DND-41 (cell line): Measurements from ENCODE around the gene ALDH1A3.

Source experiments
- ATAC-seq: fragments of 200-7000 bp; cut with Tn5 transposase; 3 replicates; pipeline ENCODE4 v1.9.1; 2021; ENCODE audit warnings: low read depth; ENCODE audit not compliant: insufficient read depth
- DNase-seq: peaks from one replicate; pipeline ENCODE4 v3.0.0-alpha.2; 2020
- H2AFZ ChIP-seq: 2 replicates; pipeline ENCODE4 v1.6.0; 2012; ENCODE audit warnings: low read depth, low read length
- H3K27ac ChIP-seq: 2 replicates; pipeline ENCODE4 v1.5.1; 2012; ENCODE audit warnings: low read length, inconsistent platforms
- H3K27me3 ChIP-seq: fragments of 200-600 bp; sonication (generic); 2 replicates; pipeline ENCODE4 v1.6.0; 2012; ENCODE audit warnings: low read length, mild to moderate bottlenecking, inconsistent platforms; ENCODE audit not compliant: insufficient read depth, poor library complexity
- H3K36me3 ChIP-seq: 2 replicates; pipeline ENCODE4 v1.5.1; 2012; ENCODE audit warnings: low read length, inconsistent platforms; ENCODE audit not compliant: insufficient read depth
- H3K4me1 ChIP-seq: 2 replicates; pipeline ENCODE4 v1.5.1; 2012; ENCODE audit warnings: mild to moderate bottlenecking, low read length; ENCODE audit not compliant: insufficient read depth
- H3K4me2 ChIP-seq: 2 replicates; pipeline ENCODE4 v1.6.0; 2012; ENCODE audit warnings: mild to moderate bottlenecking, moderate library complexity, low read length, inconsistent platforms; ENCODE audit not compliant: insufficient read depth
- H3K4me3 ChIP-seq, 2 experiments: fragments of 200-600 bp in 1 of 2; shearing (Covaris generic) in 1 of 2; 2 replicates each; pipeline ENCODE4 v1.5.1; 2012 to 2016; ENCODE audit warnings: inconsistent platforms in 2 of 2, low read length in 2 of 2, mild to moderate bottlenecking in 2 of 2, low read depth in 1 of 2, moderate library complexity in 1 of 2
- H3K79me2 ChIP-seq: 2 replicates; pipeline ENCODE4 v1.6.0; 2012; ENCODE audit warnings: low read length, inconsistent platforms; ENCODE audit not compliant: insufficient read depth
- H3K9ac ChIP-seq: 2 replicates; pipeline ENCODE4 v1.6.0; 2012; ENCODE audit warnings: low read depth, mild to moderate bottlenecking, inconsistent platforms, low read length, moderate library complexity
- H3K9me3 ChIP-seq: 2 replicates; pipeline ENCODE4 v1.5.1; 2012; ENCODE audit warnings: low read length, moderate library complexity, mild to moderate bottlenecking, inconsistent platforms; ENCODE audit not compliant: insufficient read depth, severe bottlenecking
- H4K20me1 ChIP-seq: 2 replicates; pipeline ENCODE4 v1.6.0; 2012; ENCODE audit warnings: low read length; ENCODE audit not compliant: insufficient read depth
- CTCF ChIP-seq: IDR thresholded peaks from 2 replicates; pipeline ENCODE4 v1.5.1; 2012; ENCODE audit warnings: borderline replicate concordance, low read length, moderate library complexity, mild to moderate bottlenecking; ENCODE audit not compliant: poor library complexity, severe bottlenecking; ENCODE audit errors: extremely low read depth
- EZH2 ChIP-seq: IDR thresholded peaks from 3 replicates; pipeline ENCODE4 v1.6.1; 2012; ENCODE audit warnings: borderline replicate concordance, low read depth, mild to moderate bottlenecking, moderate library complexity, low read length, inconsistent platforms; ENCODE audit not compliant: severe bottlenecking

Gene ALDH1A3

GRCh38 chr15:100878130-100878529, 1.5 kb upstream of the ALDH1A3 start:
- no peaks in the 10 kb centered on the region for H3K36me3 ChIP-seq
- H4K20me1 ChIP-seq: no peaks in the 10 kb centered on the region
- H3K27me3 ChIP-seq: no peaks in the 10 kb centered on the region
- no peak overlapping the region for H3K4me2 ChIP-seq
- no peak overlapping the region for H3K27ac ChIP-seq
- DNase-seq (no peak), ATAC-seq (no peak)
- H3K79me2 ChIP-seq: no peaks in the 10 kb centered on the region
- H3K9ac ChIP-seq: no peak overlapping the region
- H2AFZ ChIP-seq: no peak overlapping the region
- no peaks in the 10 kb centered on the region for H3K4me1 ChIP-seq
- H3K4me3 ChIP-seq: no peak overlapping the region
- H3K9me3 ChIP-seq: no peaks in the 10 kb centered on the region
- no peak for TF ChIP-seq EZH2
- TF ChIP-seq CTCF: no peak

- ATAC-seq (no peak), DNase-seq (no peak)
- Histone ChIP-seq H3K36me3 (no peaks in the 10 kb centered on the region), H3K4me1 (no peaks in the 10 kb centered on the region), H3K27ac (no peak overlapping the region), H2AFZ (no peak overlapping the region), H4K20me1 (no peaks in the 10 kb centered on the region), H3K79me2 (no peaks in the 10 kb centered on the region), H3K9ac (no peak overlapping the region), H3K4me2 (no peak overlapping the region), H3K9me3 (no peaks in the 10 kb centered on the region), H3K4me3 (no peak overlapping the region), H3K27me3 (no peaks in the 10 kb centered on the region)
- TF ChIP-seq CTCF: no peak
- TF ChIP-seq EZH2: no peak
These were observed 983 bp upstream of the ALDH1A3 start for GRCh38 chr15:100878648-100879047.

DNA sequence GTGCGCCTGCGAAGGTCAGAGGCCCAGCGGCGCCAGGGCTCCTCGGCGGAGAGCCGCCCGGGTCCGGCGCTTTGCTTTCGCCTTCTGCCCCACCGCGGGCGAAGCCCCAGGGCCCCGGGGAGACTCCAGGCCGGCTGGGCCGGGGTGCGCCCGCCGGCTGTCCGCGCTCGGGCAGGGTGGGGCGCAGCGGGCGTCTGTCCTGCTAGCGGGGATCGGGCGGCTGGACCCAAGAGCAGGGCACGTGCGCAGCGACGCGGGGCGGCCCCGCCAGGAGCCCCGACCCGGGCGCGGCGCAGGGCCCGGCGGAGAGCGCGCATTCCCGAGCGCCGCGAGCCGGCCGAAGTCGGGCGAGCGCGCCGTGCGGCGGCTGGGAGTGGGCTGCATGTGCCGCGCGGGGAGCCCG, 569 bp upstream of the ALDH1A3 start:
- Histone ChIP-seq H2AFZ (no peak overlapping the region), H3K9me3 (no peaks in the 10 kb centered on the region), H3K4me1 (no peaks in the 10 kb centered on the region), H3K36me3 (no peaks in the 10 kb centered on the region), H3K9ac (no peak overlapping the region), H4K20me1 (no peaks in the 10 kb centered on the region), H3K27me3 (no peaks in the 10 kb centered on the region), H3K4me2 (no peak overlapping the region), H3K27ac (no peak overlapping the region), H3K4me3 (no peak overlapping the region), H3K79me2 (no peaks in the 10 kb centered on the region)
- ATAC-seq: no peak
- TF ChIP-seq CTCF (no peak), EZH2 (no peak)
- DNase-seq: no peak

DNA sequence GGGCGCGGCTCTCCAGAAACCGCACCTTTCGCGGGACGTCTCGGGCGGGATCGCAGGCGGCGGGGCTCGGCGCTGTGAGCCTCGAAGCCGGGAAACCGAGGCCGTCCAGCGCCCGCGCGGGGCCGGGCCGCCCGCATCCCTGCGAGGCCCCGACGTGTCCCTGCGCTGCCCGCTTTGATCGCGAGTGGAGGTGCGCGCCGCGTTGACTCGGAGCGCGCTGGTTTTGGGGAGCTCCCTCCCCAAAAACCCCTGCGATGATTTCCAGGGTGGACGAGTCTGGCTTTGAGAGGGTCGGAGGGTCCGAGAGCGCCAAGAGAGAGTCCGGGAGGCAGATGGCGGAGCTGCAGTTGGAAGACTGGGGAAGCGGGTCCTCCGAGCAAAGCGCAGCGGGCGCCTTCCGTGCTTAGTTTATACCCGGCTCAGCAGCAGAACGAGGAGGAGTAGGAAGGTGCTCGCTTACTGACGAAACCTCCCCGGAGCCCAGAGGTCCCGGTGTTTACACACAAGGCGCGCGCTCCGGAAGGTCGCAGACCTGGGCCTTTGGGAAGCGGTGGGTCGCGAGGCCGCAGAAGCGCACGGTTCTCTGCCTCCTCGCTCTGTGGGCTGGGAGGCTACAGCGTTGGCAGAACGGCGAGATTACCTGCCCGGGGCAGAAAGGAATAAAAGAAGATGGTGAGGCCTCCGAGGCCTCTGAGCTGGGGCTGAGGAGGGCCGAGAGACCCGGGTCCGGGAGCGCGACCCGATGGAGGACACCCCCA, 687 bp downstream of the ALDH1A3 start:
- no peak for TF ChIP-seq CTCF
- no peak for TF ChIP-seq EZH2
- Histone ChIP-seq H3K4me1 (no peaks in the 10 kb centered on the region), H3K36me3 (no peaks in the 10 kb centered on the region), H3K27ac (no peak overlapping the region), H3K9ac (no peak overlapping the region), H3K27me3 (peaks cover 2% of the 10 kb centered on the region), H3K4me3 (no peak overlapping the region), H3K9me3 (no peaks in the 10 kb centered on the region), H3K79me2 (no peaks in the 10 kb centered on the region), H4K20me1 (no peaks in the 10 kb centered on the region), H2AFZ (no peak overlapping the region), H3K4me2 (no peak overlapping the region)
- DNase-seq (no peak), ATAC-seq (no peak)
